GM23338 (cell line): Measurements from ENCODE around the gene RFC2.

Experiments used
- EZH2 ChIP-seq: fragments of 200-600 bp; sonication (generic); IDR thresholded peaks from one replicate; pipeline ENCODE4 v1.8.0; 2017; ENCODE audit warnings: antibody characterized with exemption, mild to moderate bottlenecking, low read depth; ENCODE audit not compliant: unreplicated experiment
- NANOG ChIP-seq: IDR thresholded peaks from 2 replicates; pipeline ENCODE4 v1.6.1; 2016; ENCODE audit warnings: antibody characterized with exemption, borderline replicate concordance

- TF ChIP-seq EZH2 (no peak), NANOG (no peak)
Observed at GRCh38 chr7:74290981-74291441, 36.8 kb upstream of the RFC2 start.
